ENCODE results near the gene COG4. TPM values are rescaled to one million over a fixed set of nuclear protein-coding genes. Genes with fewer than 3 reads are reported as not detected.
A peak's percentile ranks its signal among the peaks of the same experiment; 100 is the strongest.

Gene COG4
- polyA plus RNA-seq, 3 donors: 37.6 to 40.6 (median 40.1) TPM

- H3K4me1 Mint-ChIP-seq: no peaks in the 10 kb centered on the region
- H3K9me3 Mint-ChIP-seq: no peaks in the 10 kb centered on the region
- H3K4me1 ChIP-seq (ENCODE audit: control insufficient read depth in 1 of 2, insufficient read depth in 2 of 2, low read length in 2 of 2): no peaks in the 10 kb centered on the region
- no peak for DNase-seq
- peaks cover 67% of the 10 kb centered on the region for H4K20me1 ChIP-seq (ENCODE audit: insufficient read depth, low read length)
- peaks cover 85 to 90% of the 10 kb centered on the region in 2 donors for H3K36me3 Mint-ChIP-seq
- no peaks in the 10 kb centered on the region for H3K27me3 Mint-ChIP-seq (ENCODE audit: low read depth in 3 of 3)
- WGBS (ENCODE audit: insufficient coverage): 93% methylated on average over 3 of the region's 8 CpGs
- no peak overlapping the region for H3K4me3 ChIP-seq (replicated peaks in 1 of 3; ENCODE audit: low read depth in 2 of 3, low read length in 3 of 3)
- no peak overlapping the region for H3K4me3 Mint-ChIP-seq
- H3K27ac Mint-ChIP-seq: no peak overlapping the region
- no peak overlapping the region for H3K9ac ChIP-seq (ENCODE audit: insufficient read depth, low read length, poor library complexity, severe bottlenecking)
- H3K27me3 ChIP-seq (ENCODE audit: control insufficient read depth in 2 of 2, insufficient read depth in 2 of 2, low read length in 2 of 2): no peaks in the 10 kb centered on the region
- H3K36me3 ChIP-seq (replicated peaks in 1 of 2; ENCODE audit: control insufficient read depth in 1 of 2, insufficient read depth in 2 of 2, low read length in 2 of 2): peaks cover 99 to 100% of the 10 kb centered on the region in 2 donors
- H2AFZ ChIP-seq (ENCODE audit: insufficient read depth, low read depth, low read length, poor library complexity, severe bottlenecking): no peak overlapping the region
- H3K4me2 ChIP-seq (replicated peaks; ENCODE audit: extremely low read depth, low read length, poor library complexity, severe bottlenecking): no peak overlapping the region
- peaks cover 48% of the 10 kb centered on the region for H3K79me2 ChIP-seq (ENCODE audit: insufficient read depth, low read length)
- H3K9me3 ChIP-seq (replicated peaks in 1 of 2; ENCODE audit: control insufficient read depth in 1 of 2, insufficient read depth in 1 of 2, low read length in 2 of 2): no peaks in the 10 kb centered on the region
- intact Hi-C loops (cut with micrococcal nuclease): no loop called here
- TF ChIP-seq CTCF (IDR thresholded peaks at IDR 0.05): no peak
- H3K27ac ChIP-seq (ENCODE audit: low read depth in 1 of 2, low read length in 2 of 2): no peak overlapping the region
Measured at GRCh38 chr16:70552675-70553074, 29.3 kb upstream of the COG4 start.

- Histone ChIP-seq H3K4me2 (replicated peaks; ENCODE audit: extremely low read depth, low read length, poor library complexity, severe bottlenecking) (no peak overlapping the region), H3K27ac (ENCODE audit: low read depth in 1 of 2, low read length in 2 of 2) (no peak overlapping the region), H3K79me2 (ENCODE audit: insufficient read depth, low read length) (peaks cover 41% of the 10 kb centered on the region), H3K4me1 (ENCODE audit: control insufficient read depth in 1 of 2, insufficient read depth in 2 of 2, low read length in 2 of 2) (no peaks in the 10 kb centered on the region), H3K4me3 (replicated peaks in 1 of 3; ENCODE audit: low read depth in 2 of 3, low read length in 3 of 3) (no peak overlapping the region), H2AFZ (ENCODE audit: insufficient read depth, low read depth, low read length, poor library complexity, severe bottlenecking) (no peak overlapping the region), H3K9me3 (replicated peaks in 1 of 2; ENCODE audit: control insufficient read depth in 1 of 2, insufficient read depth in 1 of 2, low read length in 2 of 2) (no peaks in the 10 kb centered on the region), H3K9ac (ENCODE audit: insufficient read depth, low read length, poor library complexity, severe bottlenecking) (no peak overlapping the region), H4K20me1 (ENCODE audit: insufficient read depth, low read length) (peaks cover 68% of the 10 kb centered on the region), H3K27me3 (ENCODE audit: control insufficient read depth in 2 of 2, insufficient read depth in 2 of 2, low read length in 2 of 2) (no peaks in the 10 kb centered on the region), H3K36me3 (replicated peaks in 1 of 2; ENCODE audit: control insufficient read depth in 1 of 2, insufficient read depth in 2 of 2, low read length in 2 of 2) (peaks cover 98 to 100% of the 10 kb centered on the region in 2 donors)
- no CpG with 5 or more reads among the region's 3 CpGs for WGBS (ENCODE audit: insufficient coverage)
- Mint-ChIP-seq H3K4me3 (no peak overlapping the region), H3K27ac (peak overlapping the region in 5 of 7 donors; percentile 28 to 66 (median 46)), H3K4me1 (no peaks in the 10 kb centered on the region), H3K36me3 (peaks cover 82 to 89% of the 10 kb centered on the region in 2 donors), H3K27me3 (ENCODE audit: low read depth in 3 of 3) (no peaks in the 10 kb centered on the region), H3K9me3 (no peaks in the 10 kb centered on the region)
- DNase-seq: no peak
- no peak for TF ChIP-seq CTCF (IDR thresholded peaks at IDR 0.05)
- intact Hi-C loops (cut with micrococcal nuclease): no loop called here
Measured at GRCh38 chr16:70551788-70552187, 28.4 kb upstream of the COG4 start.
